Measurements from ENCODE around the gene CEP85L. TPM values are rescaled to one million over a fixed set of nuclear protein-coding genes. Genes with fewer than 3 reads are reported as not detected.
A peak's percentile ranks its signal among the peaks of the same experiment; 100 is the strongest.

CEP85L gene
- total and polyA plus RNA-seq, 3 experiments from 2014 or later, result 28.4 to 32.1 (median 29.1) TPM

GRCh38 chr6:118581489-118581959, 69.9 kb downstream of the CEP85L start:
- H3K36me3 ChIP-seq (ENCODE audit: insufficient read depth, low read length), result no peaks in the 10 kb centered on the region
- Mint-ChIP-seq H3K4me3 (no peak overlapping the region), H3K27ac (peak overlapping the region in 4 of 8 donors; percentile 22 to 59 (median 46)), H3K9me3 (peaks cover 13 to 41% (median 31%) of the 10 kb centered on the region in 5 donors), H3K27me3 (peaks cover 0 to 3% of the 10 kb centered on the region in 2 donors), H3K4me1 (peaks cover 13 to 32% (median 14%) of the 10 kb centered on the region in 3 donors), H3K36me3 (peaks cover 25 to 53% (median 38%) of the 10 kb centered on the region in 3 donors)
- no peaks in the 10 kb centered on the region for H3K27me3 ChIP-seq (ENCODE audit: insufficient read depth, low read length, poor library complexity, severe bottlenecking)
- ChIA-PET POLR2A (no interaction called here), CTCF (interaction anchor here (1.6 kb wide), 1 partner anchor 219 kb away, joined by 6 read pairs; no protein-coding TSS in a partner anchor)
- no peak for DNase-seq
- peaks cover 8% of the 10 kb centered on the region for H3K9me3 ChIP-seq (ENCODE audit: low read length)
- no peak overlapping the region for H3K4me3 ChIP-seq (ENCODE audit: low read length)
- H3K4me1 ChIP-seq (ENCODE audit: insufficient read depth, low read length), result no peaks in the 10 kb centered on the region
- no peak overlapping the region for H3K27ac ChIP-seq (ENCODE audit: low read depth, low read length)

- Histone ChIP-seq H3K9me3 (ENCODE audit: low read length) (peaks cover 8% of the 10 kb centered on the region), H3K4me1 (ENCODE audit: insufficient read depth, low read length) (no peaks in the 10 kb centered on the region), H3K4me3 (ENCODE audit: low read length) (no peak overlapping the region), H3K27me3 (ENCODE audit: insufficient read depth, low read length, poor library complexity, severe bottlenecking) (no peaks in the 10 kb centered on the region), H3K27ac (ENCODE audit: low read depth, low read length) (no peak overlapping the region), H3K36me3 (ENCODE audit: insufficient read depth, low read length) (no peaks in the 10 kb centered on the region)
- peak overlapping the region; percentile 4 to 91 (median 80) for H3K27ac Mint-ChIP-seq
- peak in 3 of 5 donors; percentile 21 to 38 (median 29) for DNase-seq
- H3K9me3 Mint-ChIP-seq, result peaks cover 17 to 48% (median 36%) of the 10 kb centered on the region in 5 donors
- peaks cover 0 to 3% of the 10 kb centered on the region in 2 donors for H3K27me3 Mint-ChIP-seq
- ChIA-PET POLR2A (no interaction called here), CTCF (interaction anchor here (0.8 to 1.6 kb wide), 8 partner anchors 15 to 603 kb away, joined by 3 to 6 read pairs (median 4); no protein-coding TSS in a partner anchor)
- no peak overlapping the region for H3K4me3 Mint-ChIP-seq
- peaks cover 6 to 25% (median 12%) of the 10 kb centered on the region in 3 donors for H3K4me1 Mint-ChIP-seq
- H3K36me3 Mint-ChIP-seq, result peaks cover 32 to 58% (median 45%) of the 10 kb centered on the region in 3 donors
Measured at GRCh38 chr6:118580585-118581419, 70.6 kb downstream of the CEP85L start.

DNA sequence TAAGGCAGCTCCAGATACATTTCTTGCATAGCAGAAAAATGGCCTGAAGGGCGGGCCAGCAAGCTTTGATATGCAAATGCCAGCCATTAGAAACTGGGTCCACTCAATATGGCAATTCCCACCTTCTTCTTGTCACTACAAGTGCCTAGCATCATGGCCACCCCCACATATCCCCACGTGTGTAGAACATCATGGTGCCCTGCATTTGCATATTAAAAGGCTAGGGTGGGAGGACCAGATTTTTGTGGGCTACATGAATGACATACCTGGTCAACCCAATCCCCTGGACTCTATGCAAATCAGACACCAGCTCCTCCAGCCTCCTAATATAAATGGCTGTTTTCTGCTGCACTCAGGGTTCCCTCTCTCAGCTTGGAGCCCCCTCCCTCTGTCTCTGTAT, 71.6 kb downstream of the CEP85L start:
- Histone ChIP-seq H3K4me3 (ENCODE audit: low read length) (no peak overlapping the region), H3K4me1 (ENCODE audit: insufficient read depth, low read length) (no peaks in the 10 kb centered on the region), H3K36me3 (ENCODE audit: insufficient read depth, low read length) (peaks cover 2% of the 10 kb centered on the region), H3K9me3 (ENCODE audit: low read length) (peaks cover 11% of the 10 kb centered on the region), H3K27me3 (ENCODE audit: insufficient read depth, low read length, poor library complexity, severe bottlenecking) (no peaks in the 10 kb centered on the region), H3K27ac (ENCODE audit: low read depth, low read length) (no peak overlapping the region)
- peaks cover 39 to 63% (median 56%) of the 10 kb centered on the region in 3 donors for H3K36me3 Mint-ChIP-seq
- peaks cover 0 to 4% of the 10 kb centered on the region in 2 donors for H3K27me3 Mint-ChIP-seq
- POLR2A ChIA-PET, result no interaction called here
- H3K4me1 Mint-ChIP-seq, result peaks cover 6 to 16% (median 8%) of the 10 kb centered on the region in 3 donors
- CTCF ChIA-PET, result interaction anchor here (0.8 to 2.1 kb wide), 11 partner anchors 14 to 602 kb away, joined by 3 to 7 read pairs (median 4); partner anchors contain the start of gene CEP85L
- peak overlapping the region in 1 of 8 donors; percentile 45 for H3K27ac Mint-ChIP-seq
- DNase-seq, result no peak
- peaks cover 23 to 59% (median 44%) of the 10 kb centered on the region in 5 donors for H3K9me3 Mint-ChIP-seq
- H3K4me3 Mint-ChIP-seq, result no peak overlapping the region

DNA sequence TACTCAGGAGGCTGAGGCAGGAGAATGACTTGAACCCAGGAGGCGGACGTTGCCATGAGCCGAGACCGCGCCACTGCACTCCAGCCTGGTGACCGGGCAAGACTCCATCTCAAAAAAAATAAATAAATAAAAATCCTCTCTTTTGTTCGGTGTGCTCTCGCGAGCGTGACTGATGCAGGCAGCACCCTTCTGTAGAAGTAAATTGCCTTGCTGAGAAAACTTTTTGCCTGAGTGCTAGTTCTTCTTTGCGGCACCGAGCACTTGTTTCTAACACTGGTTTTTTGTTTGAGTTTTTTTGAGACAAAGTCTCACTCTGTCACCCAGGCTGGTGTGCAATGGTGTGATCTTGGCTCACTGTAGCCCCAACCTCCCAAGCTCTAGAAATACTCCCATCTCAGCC, 72.8 kb downstream of the CEP85L start:
- no peak for DNase-seq
- H3K9me3 Mint-ChIP-seq, result peaks cover 33 to 69% (median 55%) of the 10 kb centered on the region in 5 donors
- peaks cover 21% of the 10 kb centered on the region for H3K9me3 ChIP-seq (ENCODE audit: low read length)
- H3K36me3 ChIP-seq (ENCODE audit: insufficient read depth, low read length), result peaks cover 5% of the 10 kb centered on the region
- no peak overlapping the region for H3K4me3 Mint-ChIP-seq
- ChIA-PET POLR2A (no interaction called here), CTCF (interaction anchor here (1.4 to 2.1 kb wide), 3 partner anchors 13 to 73 kb away, joined by 3 to 7 read pairs (median 4); partner anchors contain the start of gene CEP85L)
- peaks cover 6 to 16% (median 8%) of the 10 kb centered on the region in 3 donors for H3K4me1 Mint-ChIP-seq
- H3K27me3 ChIP-seq (ENCODE audit: insufficient read depth, low read length, poor library complexity, severe bottlenecking), result no peaks in the 10 kb centered on the region
- no peak overlapping the region for H3K4me3 ChIP-seq (ENCODE audit: low read length)
- H3K36me3 Mint-ChIP-seq, result peaks cover 44 to 72% (median 66%) of the 10 kb centered on the region in 3 donors
- no peak overlapping the region for H3K27ac ChIP-seq (ENCODE audit: low read depth, low read length)
- H3K27ac Mint-ChIP-seq, result peak overlapping the region in 1 of 8 donors; percentile 78
- peaks cover 0 to 6% of the 10 kb centered on the region in 2 donors for H3K27me3 Mint-ChIP-seq
- H3K4me1 ChIP-seq (ENCODE audit: insufficient read depth, low read length), result no peaks in the 10 kb centered on the region

GRCh38 chr6:118577972-118578371, 73.4 kb downstream of the CEP85L start:
- Histone ChIP-seq H3K27ac (ENCODE audit: low read depth, low read length) (no peak overlapping the region), H3K4me3 (ENCODE audit: low read length) (no peak overlapping the region), H3K4me1 (ENCODE audit: insufficient read depth, low read length) (no peaks in the 10 kb centered on the region), H3K9me3 (ENCODE audit: low read length) (peaks cover 21% of the 10 kb centered on the region), H3K27me3 (ENCODE audit: insufficient read depth, low read length, poor library complexity, severe bottlenecking) (no peaks in the 10 kb centered on the region), H3K36me3 (ENCODE audit: insufficient read depth, low read length) (peaks cover 5% of the 10 kb centered on the region)
- no peak for DNase-seq
- ChIA-PET POLR2A (no interaction called here), CTCF (interaction anchor here (2.1 kb wide), 1 partner anchor 24 kb away, joined by 7 read pairs; no protein-coding TSS in a partner anchor)
- H3K4me3 Mint-ChIP-seq, result no peak overlapping the region
- H3K27ac Mint-ChIP-seq, result peak overlapping the region in 1 of 8 donors; percentile 78
- peaks cover 0 to 6% of the 10 kb centered on the region in 2 donors for H3K27me3 Mint-ChIP-seq
- H3K4me1 Mint-ChIP-seq, result peaks cover 6 to 16% (median 8%) of the 10 kb centered on the region in 3 donors
- peaks cover 44 to 73% (median 66%) of the 10 kb centered on the region in 3 donors for H3K36me3 Mint-ChIP-seq
- H3K9me3 Mint-ChIP-seq, result peaks cover 37 to 73% (median 59%) of the 10 kb centered on the region in 5 donors

DNA sequence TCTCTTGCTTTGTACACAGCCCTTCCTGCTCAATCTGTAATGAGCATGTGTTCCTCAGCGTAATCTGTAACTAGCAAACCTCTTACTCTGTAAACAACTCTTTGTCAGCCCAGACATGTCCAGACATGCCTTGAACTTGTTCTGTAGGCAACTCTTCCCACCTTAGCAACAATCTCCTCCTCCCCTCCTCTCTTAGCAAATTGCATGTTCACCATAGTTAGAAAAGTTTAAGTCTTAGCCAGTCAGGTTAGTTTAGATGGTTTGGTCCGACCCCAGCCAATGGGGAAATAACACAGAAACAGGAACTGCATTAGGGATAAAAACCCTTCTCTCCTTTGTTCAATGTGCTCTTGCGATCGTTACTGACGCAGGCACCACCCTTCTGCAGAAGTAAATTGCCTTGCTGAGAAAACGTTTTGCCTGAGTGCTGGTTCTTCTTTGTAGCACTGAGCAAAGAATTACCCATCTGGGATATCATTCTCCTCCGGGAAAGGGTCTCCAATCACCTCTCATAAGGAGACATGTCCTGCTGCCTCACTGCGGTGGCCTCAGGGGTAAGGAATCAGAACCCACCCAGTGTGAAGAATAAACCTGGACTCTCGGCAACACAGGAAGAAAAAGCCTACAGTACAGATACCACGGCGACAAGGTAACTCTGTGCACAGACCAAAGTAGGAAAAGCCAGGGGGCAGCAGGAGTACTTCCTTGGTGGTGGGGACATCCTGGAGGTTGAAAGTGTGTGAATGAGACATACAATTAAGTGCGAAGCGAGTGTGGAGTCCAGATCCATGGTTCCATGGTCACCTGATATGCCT, 77.1 kb downstream of the CEP85L start:
- POLR2A ChIA-PET, result interaction anchor here (0.6 kb wide), 1 partner anchor 957 kb away, joined by 3 read pairs; no protein-coding TSS in a partner anchor
- Mint-ChIP-seq H3K27me3 (peaks cover 0 to 4% of the 10 kb centered on the region in 2 donors), H3K9me3 (peaks cover 29 to 57% (median 48%) of the 10 kb centered on the region in 5 donors), H3K4me3 (no peak overlapping the region), H3K27ac (peak overlapping the region in 6 of 8 donors; percentile 12 to 88 (median 24)), H3K36me3 (peaks cover 29 to 56% (median 56%) of the 10 kb centered on the region in 3 donors), H3K4me1 (peaks cover 6 to 19% (median 15%) of the 10 kb centered on the region in 3 donors)
- H3K36me3 ChIP-seq (ENCODE audit: insufficient read depth, low read length), result peaks cover 5% of the 10 kb centered on the region
- H3K9me3 ChIP-seq (ENCODE audit: low read length), result peaks cover 21% of the 10 kb centered on the region
- H3K27ac ChIP-seq (ENCODE audit: low read depth, low read length), result no peak overlapping the region
- no peaks in the 10 kb centered on the region for H3K4me1 ChIP-seq (ENCODE audit: insufficient read depth, low read length)
- CTCF ChIA-PET, result interaction anchor here (1.1 kb wide), 1 partner anchor 288 kb away, joined by 3 read pairs; no protein-coding TSS in a partner anchor
- no peak for DNase-seq
- H3K4me3 ChIP-seq (ENCODE audit: low read length), result no peak overlapping the region
- H3K27me3 ChIP-seq (ENCODE audit: insufficient read depth, low read length, poor library complexity, severe bottlenecking), result no peaks in the 10 kb centered on the region

DNA sequence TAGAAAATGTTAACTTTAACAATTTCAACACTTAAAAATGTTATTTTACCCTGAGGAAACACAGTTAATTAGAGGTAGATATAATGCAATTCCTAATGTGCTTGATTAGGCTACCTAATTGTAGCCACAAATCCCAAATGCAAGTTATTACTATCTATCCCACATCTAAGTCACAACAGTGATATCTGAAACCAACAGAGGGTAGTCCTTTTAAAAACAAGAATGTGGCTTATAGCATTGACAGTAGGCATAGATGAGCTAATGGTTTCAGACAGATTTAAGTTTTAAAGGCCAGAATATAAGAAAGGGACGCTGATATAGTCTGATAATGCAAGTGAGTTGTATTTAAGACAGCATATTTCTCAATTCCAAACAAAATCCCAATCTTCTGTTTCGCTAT, 80.3 kb downstream of the CEP85L start:
- peaks cover 16 to 30% (median 28%) of the 10 kb centered on the region in 3 donors for H3K36me3 Mint-ChIP-seq

More for the DNA sequence above, 80.3 kb downstream of the CEP85L start:
- ChIA-PET CTCF (interaction anchor here (0.9 kb wide), 1 partner anchor 155 kb away, joined by 3 read pairs; no protein-coding TSS in a partner anchor), POLR2A (no interaction called here)
- Histone ChIP-seq H3K27me3 (ENCODE audit: insufficient read depth, low read length, poor library complexity, severe bottlenecking) (no peaks in the 10 kb centered on the region), H3K36me3 (ENCODE audit: insufficient read depth, low read length) (peaks cover 5% of the 10 kb centered on the region), H3K27ac (ENCODE audit: low read depth, low read length) (no peak overlapping the region), H3K9me3 (ENCODE audit: low read length) (peaks cover 13% of the 10 kb centered on the region), H3K4me3 (ENCODE audit: low read length) (no peak overlapping the region), H3K4me1 (ENCODE audit: insufficient read depth, low read length) (no peaks in the 10 kb centered on the region)
- Mint-ChIP-seq H3K9me3 (peaks cover 12 to 29% (median 27%) of the 10 kb centered on the region in 5 donors), H3K27me3 (peaks cover 0 to 3% of the 10 kb centered on the region in 2 donors), H3K4me1 (peaks cover 11 to 34% (median 31%) of the 10 kb centered on the region in 3 donors), H3K27ac (peak overlapping the region in 4 of 8 donors; percentile 4 to 75 (median 33)), H3K4me3 (no peak overlapping the region)
- DNase-seq, result no peak

Data from CD8-positive, alpha-beta memory T cell (primary cell).